Neural crest cell (in vitro differentiated cells): ENCODE data around the gene FHIP1A. TPM values are rescaled to one million over a fixed set of nuclear protein-coding genes. Genes with fewer than 3 reads are reported as not detected.
A peak's percentile ranks its signal among the peaks of the same experiment; 100 is the strongest.

Experiments
- DNase-seq: peaks from one replicate; pipeline ENCODE4 v3.0.0; 2021; ENCODE audit warnings: low read depth, mixed read lengths, low spot score
- H3K27ac Mint-ChIP-seq: one replicate; pipeline ENCODE4 v1.8.0; 2021; ENCODE audit warnings: mild to moderate bottlenecking, mixed read lengths; ENCODE audit not compliant: unreplicated experiment
- H3K27me3 Mint-ChIP-seq: 2 replicates; pipeline ENCODE4 v1.8.0; 2021; ENCODE audit warnings: low read depth, mild to moderate bottlenecking, mixed read lengths
- H3K36me3 Mint-ChIP-seq: 2 replicates; pipeline ENCODE4 v1.8.0; 2021; ENCODE audit warnings: low read depth, mild to moderate bottlenecking, mixed read lengths
- H3K4me1 Mint-ChIP-seq: 2 replicates; pipeline ENCODE4 v1.8.0; 2021; ENCODE audit warnings: mixed read lengths
- H3K4me3 Mint-ChIP-seq: one replicate; pipeline ENCODE4 v1.8.0; 2021; ENCODE audit warnings: mild to moderate bottlenecking, mixed read lengths
- H3K9me3 Mint-ChIP-seq: 2 replicates; pipeline ENCODE4 v1.8.0; 2021; ENCODE audit warnings: mixed read lengths
- long read RNA-seq: library from polyadenylated mRNA; unstranded; transcript quantifications from one replicate; pipeline ENCODE4 v2.0.0, GENCODE V29; 2020
- total RNA-seq: library from RNA; stranded (reverse); gene quantifications from 2 replicates; pipeline ENCODE4 v1.2.1, GENCODE V29; 2021
- TF ChIP-seq, protein P1 (sequence below): fragments of 200-600 bp; sonication (generic); conservative IDR thresholded peaks from 2 replicates; pipeline ENCODE4 v1.5.0; 2021; ENCODE audit warnings: antibody characterized with exemption, mild to moderate bottlenecking

Gene FHIP1A
- total RNA-seq, result 0.23 TPM in 1 of 2 replicates, not detected in the other
- long read RNA-seq, result 0 reads

DNA sequence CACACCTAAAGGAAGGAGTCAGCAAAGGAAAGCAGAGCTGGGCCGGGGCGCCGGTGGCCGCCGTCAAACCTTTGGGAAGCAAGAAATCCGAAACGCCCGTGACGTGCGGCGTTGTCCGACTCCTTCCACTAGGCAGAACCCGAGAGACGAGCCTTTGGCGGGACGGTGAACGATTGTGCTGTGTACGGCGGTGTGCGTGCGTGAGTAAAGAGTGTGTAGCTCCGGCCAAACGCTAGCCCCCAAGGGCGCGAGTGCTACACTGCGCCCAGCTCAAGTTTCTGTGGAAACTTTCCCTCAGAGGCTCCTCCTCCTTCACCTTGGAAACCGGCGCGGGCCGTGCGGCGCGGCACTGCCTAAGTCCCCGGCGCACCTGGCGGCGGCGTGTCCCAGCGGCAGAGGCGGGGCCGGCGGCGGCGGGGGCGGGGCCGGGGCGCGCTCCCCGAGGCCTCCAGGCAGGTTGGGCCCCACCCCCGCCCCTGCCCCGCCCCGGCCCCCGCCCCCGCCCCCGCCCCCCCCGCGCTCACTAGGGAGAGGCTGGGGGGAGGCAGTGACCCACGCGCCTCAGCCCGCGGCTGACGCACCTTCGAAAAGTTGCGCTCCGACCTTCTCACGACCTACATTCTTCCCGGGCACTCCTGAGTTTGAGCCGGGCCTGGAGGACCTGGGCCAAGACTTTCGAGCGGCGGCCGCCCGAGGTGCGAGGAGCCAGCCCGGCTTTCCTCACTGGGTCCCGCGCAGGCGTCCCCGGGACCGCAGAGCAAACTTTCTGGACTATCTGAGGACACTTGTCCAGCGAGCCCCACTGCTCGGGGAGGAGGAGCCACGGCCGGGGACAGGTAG, at the start of gene FHIP1A:
TSS of gene FHIP1A (plus strand) at position 547 of the 840 bp plus-strand sequence. CDS start 157,084 bp downstream, outside the sequence.
- Mint-ChIP-seq H3K4me1 (peaks cover 18% of the 10 kb centered on the region), H3K27me3 (peaks cover 65% of the 10 kb centered on the region), H3K4me3 (peak within 1 kb of the TSS; percentile 92), H3K9me3 (no peaks in the 10 kb centered on the region), H3K36me3 (no peaks in the 10 kb centered on the region), H3K27ac (no peak within 1 kb of the TSS)
- TF ChIP-seq, protein P1, sequence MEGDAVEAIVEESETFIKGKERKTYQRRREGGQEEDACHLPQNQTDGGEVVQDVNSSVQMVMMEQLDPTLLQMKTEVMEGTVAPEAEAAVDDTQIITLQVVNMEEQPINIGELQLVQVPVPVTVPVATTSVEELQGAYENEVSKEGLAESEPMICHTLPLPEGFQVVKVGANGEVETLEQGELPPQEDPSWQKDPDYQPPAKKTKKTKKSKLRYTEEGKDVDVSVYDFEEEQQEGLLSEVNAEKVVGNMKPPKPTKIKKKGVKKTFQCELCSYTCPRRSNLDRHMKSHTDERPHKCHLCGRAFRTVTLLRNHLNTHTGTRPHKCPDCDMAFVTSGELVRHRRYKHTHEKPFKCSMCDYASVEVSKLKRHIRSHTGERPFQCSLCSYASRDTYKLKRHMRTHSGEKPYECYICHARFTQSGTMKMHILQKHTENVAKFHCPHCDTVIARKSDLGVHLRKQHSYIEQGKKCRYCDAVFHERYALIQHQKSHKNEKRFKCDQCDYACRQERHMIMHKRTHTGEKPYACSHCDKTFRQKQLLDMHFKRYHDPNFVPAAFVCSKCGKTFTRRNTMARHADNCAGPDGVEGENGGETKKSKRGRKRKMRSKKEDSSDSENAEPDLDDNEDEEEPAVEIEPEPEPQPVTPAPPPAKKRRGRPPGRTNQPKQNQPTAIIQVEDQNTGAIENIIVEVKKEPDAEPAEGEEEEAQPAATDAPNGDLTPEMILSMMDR, result peak; percentile 35
- peak; percentile 48 for DNase-seq

DNA sequence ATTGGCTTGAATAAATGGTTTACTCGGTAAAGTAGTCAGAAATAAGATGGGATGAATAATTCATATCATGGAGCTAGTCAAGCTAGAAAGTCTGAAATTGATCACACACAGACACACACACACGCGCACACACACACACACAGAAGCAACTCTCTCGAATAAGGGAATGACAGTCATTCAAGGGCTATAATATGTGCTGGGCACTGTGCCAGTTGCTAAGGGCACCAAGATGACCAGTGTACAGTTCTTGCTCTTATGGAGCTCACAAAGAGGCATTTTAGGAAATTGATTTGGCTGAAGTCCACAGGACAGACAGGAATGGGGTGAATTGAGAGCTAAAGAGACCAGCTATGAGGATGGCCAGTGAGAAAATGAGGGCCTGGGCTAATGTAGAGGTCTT, 49.4 kb upstream of the FHIP1A start:
- Mint-ChIP-seq H3K9me3 (no peaks in the 10 kb centered on the region), H3K36me3 (no peaks in the 10 kb centered on the region), H3K4me1 (peaks cover 21% of the 10 kb centered on the region), H3K4me3 (no peak overlapping the region), H3K27me3 (no peaks in the 10 kb centered on the region), H3K27ac (no peak overlapping the region)
- no peak for DNase-seq
- TF ChIP-seq, protein P1, result no peak

DNA sequence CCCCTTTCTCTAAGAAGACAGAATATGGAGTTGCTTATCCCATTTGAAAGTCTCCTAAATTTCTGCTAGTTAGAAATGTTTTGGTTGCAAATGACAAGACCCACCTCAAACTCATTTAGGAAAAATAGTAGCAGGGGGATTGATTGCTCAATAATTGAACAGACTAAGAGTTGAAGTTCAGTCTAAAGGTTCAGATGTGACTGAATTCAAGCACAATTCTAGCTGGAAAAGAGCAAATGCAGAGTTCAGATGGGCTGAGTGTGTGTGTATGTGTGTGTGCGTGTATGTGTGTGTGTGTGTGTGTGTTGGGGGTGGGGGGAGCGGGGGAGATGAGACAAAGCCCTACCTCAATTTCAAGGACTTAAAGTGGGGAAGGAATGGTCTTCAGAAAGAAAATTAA, 47.9 kb upstream of the FHIP1A start:
- TF ChIP-seq, protein P1, result no peak

DNA sequence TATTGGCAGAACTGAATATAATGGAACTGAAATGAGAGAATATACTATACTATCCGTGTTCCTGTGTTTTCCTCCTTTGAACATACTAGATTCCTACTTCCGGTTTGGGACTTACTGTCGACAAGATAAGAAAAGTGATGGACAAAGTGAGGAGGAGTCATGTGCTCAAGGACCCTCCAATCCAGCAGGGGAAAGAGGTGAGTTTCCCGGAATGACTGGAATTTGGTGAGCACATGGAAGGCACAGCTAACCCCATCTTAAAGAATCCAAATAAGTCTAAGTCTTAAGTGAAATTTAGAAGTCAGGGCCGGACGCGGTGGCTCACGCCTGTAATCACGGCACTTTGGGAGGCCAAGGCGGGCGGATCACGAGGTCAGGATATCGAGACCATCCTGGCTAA, 47.0 kb upstream of the FHIP1A start:
- Mint-ChIP-seq H3K27ac (no peak overlapping the region), H3K36me3 (no peaks in the 10 kb centered on the region), H3K9me3 (no peaks in the 10 kb centered on the region), H3K4me1 (peaks cover 21% of the 10 kb centered on the region), H3K27me3 (no peaks in the 10 kb centered on the region), H3K4me3 (no peak overlapping the region)
- TF ChIP-seq, protein P1, result no peak
- DNase-seq, result no peak

More for the DNA sequence above, 47.9 kb upstream of the FHIP1A start:
- Mint-ChIP-seq H3K4me1 (peaks cover 21% of the 10 kb centered on the region), H3K27me3 (no peaks in the 10 kb centered on the region), H3K36me3 (no peaks in the 10 kb centered on the region), H3K4me3 (no peak overlapping the region), H3K27ac (no peak overlapping the region), H3K9me3 (no peaks in the 10 kb centered on the region)
- no peak for DNase-seq

DNA sequence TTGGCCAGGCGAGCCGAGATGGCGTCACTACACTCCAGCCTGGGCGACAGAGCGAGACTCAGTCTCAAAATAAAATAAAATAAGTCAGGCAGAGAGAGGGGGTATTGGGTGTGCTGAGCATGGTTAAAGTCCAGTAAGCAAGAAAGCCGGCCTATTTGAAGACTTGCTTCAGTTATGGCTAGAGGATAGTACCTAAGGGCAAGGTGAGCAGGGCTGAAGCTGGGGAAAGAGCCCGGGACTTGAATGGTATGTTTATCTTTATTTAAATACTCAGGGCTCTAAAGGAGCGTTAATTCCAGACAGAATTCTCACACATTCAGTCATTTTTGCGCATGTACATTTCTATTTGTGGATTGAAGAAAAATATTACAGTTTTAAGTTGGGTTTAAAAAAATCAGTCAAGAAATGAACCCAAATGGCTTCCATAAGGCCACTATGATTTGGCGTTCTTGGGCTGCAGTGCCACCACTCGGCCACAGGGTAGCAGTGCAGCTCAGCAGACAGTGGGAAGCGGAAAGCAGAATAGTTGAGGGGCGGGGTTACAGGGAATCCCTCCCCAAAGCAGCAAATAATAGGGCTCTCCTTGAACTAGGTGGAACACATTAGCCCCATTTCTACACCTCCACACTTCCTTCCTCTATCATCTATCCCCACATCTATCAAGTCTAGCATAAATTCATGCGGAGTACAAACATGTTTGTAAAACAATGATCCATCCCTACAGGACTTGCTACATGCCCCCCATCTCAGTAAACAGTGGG, 46.4 kb upstream of the FHIP1A start:
- no peaks in the 10 kb centered on the region for H3K36me3 Mint-ChIP-seq
- no peaks in the 10 kb centered on the region for H3K27me3 Mint-ChIP-seq
- peak overlapping the region; percentile 12 for H3K27ac Mint-ChIP-seq
- no peaks in the 10 kb centered on the region for H3K9me3 Mint-ChIP-seq
- H3K4me1 Mint-ChIP-seq, result peaks cover 21% of the 10 kb centered on the region
- H3K4me3 Mint-ChIP-seq, result no peak overlapping the region
- peak; percentile 82 for DNase-seq
- TF ChIP-seq, protein P1, result peak; percentile 97
